Kidney epithelial cell (primary cell): Measurements from ENCODE around the gene LSM3. TPM values are rescaled to one million over a fixed set of nuclear protein-coding genes. Genes with fewer than 3 reads are reported as not detected.

Experiments used
- DNase-seq: peaks from one replicate; pipeline ENCODE4 v3.0.0-alpha.2; 2010; ENCODE audit warnings: low read depth
- H3K27me3 ChIP-seq: 2 replicates; pipeline ENCODE4 v1.6.0; 2011; ENCODE audit warnings: low read length; ENCODE audit not compliant: control insufficient read depth, insufficient read depth
- H3K36me3 ChIP-seq: 2 replicates; pipeline ENCODE4 v1.5.1; 2011; ENCODE audit warnings: low read length; ENCODE audit not compliant: control insufficient read depth, insufficient read depth
- H3K4me3 ChIP-seq: 2 replicates; pipeline ENCODE4 v1.5.1; 2011; ENCODE audit warnings: low read depth, mild to moderate bottlenecking, control low read depth, low read length
- total RNA-seq: library from RNA; depleted of rRNA; stranded (reverse); fragments of >200 nt; gene quantifications from 2 replicates; pipeline ENCODE4 v1.2.3, GENCODE V29; 2015
- TF ChIP-seq, protein P1 (sequence below): IDR thresholded peaks from 2 replicates; pipeline ENCODE4 v1.5.1; 2011; ENCODE audit warnings: mild to moderate bottlenecking, moderate library complexity, low read length, control low read depth, inconsistent platforms; ENCODE audit not compliant: insufficient read depth, poor library complexity, severe bottlenecking

The LSM3 gene
- total RNA-seq, 1 donor from 2014 or later = 9.3 TPM

GRCh38 chr3:14174483-14174882 is 4.1 kb upstream of the LSM3 start:
- no peak overlapping the region for H3K4me3 ChIP-seq

DNA sequence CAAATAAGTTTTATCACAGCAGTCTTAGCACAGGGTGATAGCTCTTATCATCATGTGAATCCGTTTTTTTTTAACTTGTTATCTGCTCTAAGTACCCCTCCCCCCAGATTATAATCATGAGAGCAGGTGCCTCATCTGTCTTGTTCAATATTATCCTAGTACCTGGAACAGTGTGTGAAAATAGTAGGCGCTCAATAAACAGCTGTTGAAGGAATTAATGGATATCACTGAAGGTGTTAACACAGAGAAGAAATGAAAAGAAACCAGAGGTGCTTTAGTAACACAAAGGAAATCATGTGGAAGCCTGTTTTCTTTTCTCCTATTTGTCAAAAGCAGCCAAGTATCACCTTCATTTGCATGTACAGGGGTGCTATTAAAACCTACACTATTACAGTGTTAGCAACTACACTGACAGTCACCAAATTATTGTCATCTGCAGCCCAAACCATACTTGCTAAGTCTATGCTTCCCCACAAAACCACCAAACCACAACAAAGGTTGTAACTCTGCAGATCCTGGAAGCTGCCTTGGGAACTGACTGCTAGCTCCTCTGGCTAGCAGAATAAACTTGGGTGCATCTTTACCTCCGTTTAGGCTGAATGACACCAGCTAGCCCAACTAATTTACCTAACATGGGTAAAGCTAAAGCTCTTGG is 3.1 kb upstream of the LSM3 start:
- Histone ChIP-seq H3K27me3 (no peaks in the 10 kb centered on the region), H3K4me3 (no peak overlapping the region), H3K36me3 (peaks cover 2% of the 10 kb centered on the region)
- no peak for DNase-seq
- TF ChIP-seq, protein P1, sequence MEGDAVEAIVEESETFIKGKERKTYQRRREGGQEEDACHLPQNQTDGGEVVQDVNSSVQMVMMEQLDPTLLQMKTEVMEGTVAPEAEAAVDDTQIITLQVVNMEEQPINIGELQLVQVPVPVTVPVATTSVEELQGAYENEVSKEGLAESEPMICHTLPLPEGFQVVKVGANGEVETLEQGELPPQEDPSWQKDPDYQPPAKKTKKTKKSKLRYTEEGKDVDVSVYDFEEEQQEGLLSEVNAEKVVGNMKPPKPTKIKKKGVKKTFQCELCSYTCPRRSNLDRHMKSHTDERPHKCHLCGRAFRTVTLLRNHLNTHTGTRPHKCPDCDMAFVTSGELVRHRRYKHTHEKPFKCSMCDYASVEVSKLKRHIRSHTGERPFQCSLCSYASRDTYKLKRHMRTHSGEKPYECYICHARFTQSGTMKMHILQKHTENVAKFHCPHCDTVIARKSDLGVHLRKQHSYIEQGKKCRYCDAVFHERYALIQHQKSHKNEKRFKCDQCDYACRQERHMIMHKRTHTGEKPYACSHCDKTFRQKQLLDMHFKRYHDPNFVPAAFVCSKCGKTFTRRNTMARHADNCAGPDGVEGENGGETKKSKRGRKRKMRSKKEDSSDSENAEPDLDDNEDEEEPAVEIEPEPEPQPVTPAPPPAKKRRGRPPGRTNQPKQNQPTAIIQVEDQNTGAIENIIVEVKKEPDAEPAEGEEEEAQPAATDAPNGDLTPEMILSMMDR = no peak

More at GRCh38 chr3:14174483-14174882, 4.1 kb upstream of the LSM3 start:
- Histone ChIP-seq H3K36me3 (peaks cover 2% of the 10 kb centered on the region), H3K27me3 (no peaks in the 10 kb centered on the region)
- TF ChIP-seq, protein P1 = no peak
- DNase-seq = no peak

DNA sequence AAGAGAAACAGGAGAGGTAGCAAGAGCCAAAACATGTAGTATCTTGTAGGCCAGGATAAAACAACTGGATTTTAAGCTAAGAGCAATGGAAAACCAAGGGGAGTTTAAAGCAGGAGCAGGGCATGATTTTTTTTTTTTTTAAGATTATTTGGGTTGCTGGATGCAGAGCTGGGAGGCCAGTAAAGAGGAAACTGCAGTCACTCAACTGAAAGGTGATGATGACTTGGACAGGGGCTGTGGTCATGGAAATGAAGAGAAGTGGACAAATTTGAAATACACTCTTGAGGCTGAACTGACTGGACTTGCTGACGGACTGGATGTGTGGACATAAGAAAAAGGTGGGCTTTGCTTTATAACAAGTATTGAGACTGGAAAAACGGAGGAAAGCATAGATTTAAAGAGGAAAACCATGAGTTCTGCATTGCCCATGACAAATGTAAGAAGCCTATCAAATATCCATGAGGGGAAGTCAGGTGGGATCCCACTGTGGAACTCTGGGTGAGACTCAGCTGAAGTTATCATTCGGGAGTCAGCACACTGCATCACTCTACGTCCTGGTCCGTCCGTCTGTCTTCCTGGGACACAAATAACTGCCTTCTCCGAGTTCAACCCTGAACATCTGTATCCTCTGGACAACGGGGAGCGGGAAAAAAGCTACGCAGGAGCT is 904 bp upstream of the LSM3 start:
- no peaks in the 10 kb centered on the region for H3K36me3 ChIP-seq
- no peaks in the 10 kb centered on the region for H3K27me3 ChIP-seq
- peak overlapping the region; percentile 61 for H3K4me3 ChIP-seq
- DNase-seq = no peak
- TF ChIP-seq, protein P1 = no peak

- H3K36me3 ChIP-seq = no peaks in the 10 kb centered on the region
- H3K4me3 ChIP-seq = peak overlapping the region; percentile 66
- no peak for DNase-seq
- H3K27me3 ChIP-seq = no peaks in the 10 kb centered on the region
- TF ChIP-seq, protein P1 = no peak
Observed at GRCh38 chr3:14179114-14179465, 473 bp downstream of the LSM3 start.

DNA sequence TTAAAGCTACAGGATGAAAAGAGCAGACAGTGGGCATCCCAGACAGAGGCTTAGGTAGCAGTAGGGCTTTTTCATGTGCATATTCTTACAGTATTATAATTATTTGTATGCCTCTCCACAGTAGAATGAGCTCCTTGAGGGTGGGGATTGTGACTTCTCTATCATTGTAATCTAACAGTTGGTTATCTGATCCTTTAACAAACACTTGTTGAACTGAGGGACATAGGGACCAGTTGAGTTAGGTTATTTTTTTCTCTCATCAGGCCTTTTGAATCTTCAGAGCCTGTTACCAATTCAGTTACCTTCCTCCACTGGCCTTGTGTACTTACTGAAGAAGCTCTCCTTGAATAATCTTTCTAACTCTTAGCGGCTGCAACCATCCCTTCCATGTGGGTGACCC is 1.2 kb downstream of the LSM3 start:
- Histone ChIP-seq H3K4me3 (no peak overlapping the region), H3K36me3 (no peaks in the 10 kb centered on the region), H3K27me3 (no peaks in the 10 kb centered on the region)
- TF ChIP-seq, protein P1 = no peak
- no peak for DNase-seq
